Ovary (tissue), 3 donors: ENCODE measurements around the gene OR4D1.

Experiments used
- CTCF ChIP-seq, 3 donors: fragments of 450-650 bp in 2 of 3; fragments of 200-600 bp in 1 of 3; IDR thresholded peaks; one replicate each; pipeline versions ENCODE4 v1.5.1 to v1.8.0; 2016 to 2022; ENCODE audit warnings: antibody characterized with exemption in 3 of 3, mild to moderate bottlenecking in 1 of 3
- POLR2A ChIP-seq: fragments of 450-650 bp; IDR thresholded peaks from one replicate; pipeline ENCODE4 v1.6.1; 2017; ENCODE audit warnings: antibody characterized with exemption, mild to moderate bottlenecking, moderate library complexity
- donor health status: DM: no; HTN: no; CAD: no.

- TF ChIP-seq CTCF (IDR thresholded peaks at IDR 0.05) (no peak), POLR2A (no peak)
Observed at GRCh38 chr17:58148609-58149008, 425 bp downstream of the OR4D1 start.
